Heart left ventricle (tissue), 13 donors: ENCODE measurements around the gene TAF11L9.

Experiments
- POLR2A ChIP-seq, 2 donors: fragments of 450-650 bp; IDR thresholded peaks; one replicate each; pipeline ENCODE4 v1.6.1; 2017; ENCODE audit warnings: antibody characterized with exemption in 2 of 2, mild to moderate bottlenecking in 2 of 2, moderate library complexity in 2 of 2
- TF ChIP-seq, protein P1 (sequence below), 12 donors: fragments of 200-600 bp; sonication (generic) in 4 of 12; IDR thresholded peaks; one replicate each; pipeline versions ENCODE4 v1.5.0 to v1.8.0; 2018 to 2022; ENCODE audit warnings: antibody characterized with exemption in 12 of 12, mild to moderate bottlenecking in 5 of 12
- donor health status: ischemic (EF 13 %, LVEDD 7.1; RV severe dilation, severe dysfunction).
- donor health status: DM: no; HTN: yes; CAD: no.
- donor health status: DM: no; HTN: no; CAD: no.
- donor health status: ischemic (EF 25% LVEDD 6.9; RV normal size, moderate dysfunction).
- donor health status: ischemic (EF 25% LVEDD 5.7; RV mildly dilated, moderate dysfunction).
- donor health status: ischemic (EF 35%, LVEDD 5.7; RV mildly dilated, moderate dysfunction).
- donor health status: nonischemic (EF 11% LVEDD 7.7; RV severe dilation, severe dysfunction).
- donor health status: DM: yes; HTN: yes; CAD: no.
- donor health status: PGD.
- donor health status: ischemic (EF 29% LVEDD 5.4; RV normal size, mild dysfunction).
- donor health status: nonischemic (EF 23%, LVEDD 6.1; RV moderate dilation, normal function).

DNA sequence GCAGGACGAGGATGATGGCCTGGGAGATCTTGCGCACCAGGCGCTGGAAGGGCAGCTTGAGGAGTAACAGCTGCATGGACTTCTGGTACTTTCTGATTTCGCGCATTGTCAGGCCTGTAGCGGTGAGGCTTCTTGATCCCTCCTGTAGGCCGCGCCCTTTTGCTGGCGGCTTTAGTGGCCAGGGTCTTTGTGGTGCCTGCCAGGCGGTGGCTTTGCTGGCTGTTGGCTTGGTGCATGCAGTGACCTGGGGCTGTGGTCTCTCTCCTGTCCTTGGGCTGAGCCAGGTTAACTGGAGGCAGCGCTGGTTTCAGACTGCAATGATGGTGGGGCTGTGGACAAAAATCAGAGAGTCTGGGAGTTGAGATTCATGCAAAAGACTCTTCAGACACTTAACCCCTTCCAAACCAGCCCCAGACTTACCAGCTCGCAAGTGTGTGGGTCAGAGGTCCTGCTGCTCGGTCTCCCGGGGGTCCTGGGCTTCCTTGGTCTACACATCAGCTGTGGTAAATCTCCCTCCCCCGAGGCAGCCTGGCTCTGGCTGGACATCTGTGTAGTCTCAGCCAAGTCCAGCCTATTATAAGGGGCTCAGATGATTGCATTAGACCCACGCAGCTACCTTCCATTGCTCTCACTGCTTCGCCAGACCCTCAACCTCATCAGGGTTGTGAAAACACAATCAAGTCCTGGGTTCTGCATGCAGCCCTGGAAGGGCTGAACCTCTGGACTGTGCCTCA, 20.8 kb upstream of the TAF11L9 start:
- TF ChIP-seq, protein P1, sequence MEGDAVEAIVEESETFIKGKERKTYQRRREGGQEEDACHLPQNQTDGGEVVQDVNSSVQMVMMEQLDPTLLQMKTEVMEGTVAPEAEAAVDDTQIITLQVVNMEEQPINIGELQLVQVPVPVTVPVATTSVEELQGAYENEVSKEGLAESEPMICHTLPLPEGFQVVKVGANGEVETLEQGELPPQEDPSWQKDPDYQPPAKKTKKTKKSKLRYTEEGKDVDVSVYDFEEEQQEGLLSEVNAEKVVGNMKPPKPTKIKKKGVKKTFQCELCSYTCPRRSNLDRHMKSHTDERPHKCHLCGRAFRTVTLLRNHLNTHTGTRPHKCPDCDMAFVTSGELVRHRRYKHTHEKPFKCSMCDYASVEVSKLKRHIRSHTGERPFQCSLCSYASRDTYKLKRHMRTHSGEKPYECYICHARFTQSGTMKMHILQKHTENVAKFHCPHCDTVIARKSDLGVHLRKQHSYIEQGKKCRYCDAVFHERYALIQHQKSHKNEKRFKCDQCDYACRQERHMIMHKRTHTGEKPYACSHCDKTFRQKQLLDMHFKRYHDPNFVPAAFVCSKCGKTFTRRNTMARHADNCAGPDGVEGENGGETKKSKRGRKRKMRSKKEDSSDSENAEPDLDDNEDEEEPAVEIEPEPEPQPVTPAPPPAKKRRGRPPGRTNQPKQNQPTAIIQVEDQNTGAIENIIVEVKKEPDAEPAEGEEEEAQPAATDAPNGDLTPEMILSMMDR (IDR thresholded peaks at IDR 0.05): no peak
- no peak for TF ChIP-seq POLR2A (IDR thresholded peaks at IDR 0.05)
